HepG2 (cell line): Measurements from ENCODE around the gene MARCO.

ENCODE experiments used
- CHD2 ChIP-seq: IDR thresholded peaks from 2 replicates; pipeline ENCODE4 v1.6.1; 2011; ENCODE audit warnings: low read depth, low read length, improper control_type of control experiment
- ETV6 ChIP-seq: sonication (generic); formaldehyde crosslinking; conservative IDR thresholded peaks from 2 replicates; pipeline ENCODE4 v1.4.0; 2020; ENCODE audit warnings: missing genetic modification reagents
- JUN ChIP-seq: sonication (generic); formaldehyde crosslinking; IDR thresholded peaks from 2 replicates; pipeline ENCODE4 v1.4.0; 2020; ENCODE audit warnings: mild to moderate bottlenecking, missing genetic modification reagents
- MXI1 ChIP-seq: IDR thresholded peaks from 3 replicates; pipeline ENCODE4 v1.6.1; 2012; ENCODE audit warnings: low read depth, low read length, inconsistent platforms, borderline replicate concordance
- MZF1 ChIP-seq: sonication (generic); formaldehyde crosslinking; IDR thresholded peaks from 2 replicates; pipeline ENCODE4 v1.8.1; 2023; ENCODE audit warnings: mild to moderate bottlenecking, missing genetic modification reagents, borderline replicate concordance
- RFXAP ChIP-seq: sonication (generic); formaldehyde crosslinking; IDR thresholded peaks from 2 replicates; pipeline ENCODE4 v1.4.0; 2020; ENCODE audit warnings: missing genetic modification reagents, borderline replicate concordance
- ZNF777 ChIP-seq: sonication (generic); formaldehyde crosslinking; IDR thresholded peaks from 2 replicates; pipeline ENCODE4 v1.4.0; 2020; ENCODE audit warnings: missing genetic modification reagents
- TF ChIP-seq, protein P1 (sequence below): sonication (generic); formaldehyde crosslinking; IDR thresholded peaks from 2 replicates; pipeline ENCODE4 v1.5.0; 2020; ENCODE audit warnings: mild to moderate bottlenecking, missing genetic modification reagents, moderate library complexity
- TF ChIP-seq, protein P2 (sequence below): fragments of 450-650 bp; IDR thresholded peaks from 2 replicates; pipeline ENCODE4 v1.6.1; 2016

DNA sequence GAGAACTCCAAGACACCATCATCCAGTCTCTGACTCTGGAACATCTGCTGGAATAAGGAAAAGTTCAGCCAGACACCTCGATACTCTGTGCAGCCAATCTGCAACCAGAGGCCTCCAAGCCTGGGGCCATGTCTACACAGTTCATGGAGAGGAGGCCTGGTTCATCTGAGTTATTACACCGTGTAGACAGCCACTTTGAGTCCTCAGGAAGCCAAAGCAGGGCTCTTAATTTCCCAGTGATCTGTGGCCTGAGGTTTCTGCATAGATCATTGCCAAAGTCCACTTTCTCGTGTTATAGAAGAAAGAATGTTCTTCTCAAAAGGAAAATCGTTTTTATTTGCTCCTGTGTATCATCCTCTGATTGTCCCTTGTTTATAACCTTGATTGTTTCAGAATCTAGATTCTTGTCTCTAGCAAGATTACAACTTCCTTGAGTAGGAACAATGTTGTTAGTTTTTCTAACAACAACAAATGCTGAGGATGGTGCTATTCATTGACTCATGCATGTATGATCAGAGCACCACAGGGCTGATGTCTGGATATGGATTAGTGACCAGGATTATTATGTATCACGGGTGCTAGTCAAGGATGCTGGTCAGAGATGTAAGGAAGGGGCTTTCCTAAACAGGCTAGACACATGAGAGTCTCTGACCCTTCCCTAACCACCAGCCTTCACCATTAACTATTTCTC lies 30.7 kb upstream of the MARCO start:
- TF ChIP-seq, protein P1, sequence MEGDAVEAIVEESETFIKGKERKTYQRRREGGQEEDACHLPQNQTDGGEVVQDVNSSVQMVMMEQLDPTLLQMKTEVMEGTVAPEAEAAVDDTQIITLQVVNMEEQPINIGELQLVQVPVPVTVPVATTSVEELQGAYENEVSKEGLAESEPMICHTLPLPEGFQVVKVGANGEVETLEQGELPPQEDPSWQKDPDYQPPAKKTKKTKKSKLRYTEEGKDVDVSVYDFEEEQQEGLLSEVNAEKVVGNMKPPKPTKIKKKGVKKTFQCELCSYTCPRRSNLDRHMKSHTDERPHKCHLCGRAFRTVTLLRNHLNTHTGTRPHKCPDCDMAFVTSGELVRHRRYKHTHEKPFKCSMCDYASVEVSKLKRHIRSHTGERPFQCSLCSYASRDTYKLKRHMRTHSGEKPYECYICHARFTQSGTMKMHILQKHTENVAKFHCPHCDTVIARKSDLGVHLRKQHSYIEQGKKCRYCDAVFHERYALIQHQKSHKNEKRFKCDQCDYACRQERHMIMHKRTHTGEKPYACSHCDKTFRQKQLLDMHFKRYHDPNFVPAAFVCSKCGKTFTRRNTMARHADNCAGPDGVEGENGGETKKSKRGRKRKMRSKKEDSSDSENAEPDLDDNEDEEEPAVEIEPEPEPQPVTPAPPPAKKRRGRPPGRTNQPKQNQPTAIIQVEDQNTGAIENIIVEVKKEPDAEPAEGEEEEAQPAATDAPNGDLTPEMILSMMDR (CRISPR knock-in tag), result no peak
- TF ChIP-seq MXI1, result no peak
- TF ChIP-seq, protein P2, sequence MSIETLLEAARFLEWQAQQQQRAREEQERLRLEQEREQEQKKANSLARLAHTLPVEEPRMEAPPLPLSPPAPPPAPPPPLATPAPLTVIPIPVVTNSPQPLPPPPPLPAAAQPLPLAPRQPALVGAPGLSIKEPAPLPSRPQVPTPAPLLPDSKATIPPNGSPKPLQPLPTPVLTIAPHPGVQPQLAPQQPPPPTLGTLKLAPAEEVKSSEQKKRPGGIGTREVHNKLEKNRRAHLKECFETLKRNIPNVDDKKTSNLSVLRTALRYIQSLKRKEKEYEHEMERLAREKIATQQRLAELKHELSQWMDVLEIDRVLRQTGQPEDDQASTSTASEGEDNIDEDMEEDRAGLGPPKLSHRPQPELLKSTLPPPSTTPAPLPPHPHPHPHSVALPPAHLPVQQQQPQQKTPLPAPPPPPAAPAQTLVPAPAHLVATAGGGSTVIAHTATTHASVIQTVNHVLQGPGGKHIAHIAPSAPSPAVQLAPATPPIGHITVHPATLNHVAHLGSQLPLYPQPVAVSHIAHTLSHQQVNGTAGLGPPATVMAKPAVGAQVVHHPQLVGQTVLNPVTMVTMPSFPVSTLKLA, result no peak
- TF ChIP-seq RFXAP (CRISPR knock-in tag), result no peak
- no peak for TF ChIP-seq JUN (CRISPR knock-in tag)
- TF ChIP-seq ETV6, result no peak
- no peak for TF ChIP-seq CHD2
- TF ChIP-seq ZNF777 (CRISPR knock-in tag), result no peak
- TF ChIP-seq MZF1 (CRISPR knock-in tag), result no peak
